ENCODE results near the gene MERTK.
A peak's percentile ranks its signal among the peaks of the same experiment; 100 is the strongest.

Gene MERTK

GRCh38 chr2:112046231-112046630 lies 147.8 kb downstream of the MERTK start:
- no peak overlapping the region for H3K27ac ChIP-seq (ENCODE audit: low read depth, low read length)

GRCh38 chr2:112047537-112048235 lies 149.3 kb downstream of the MERTK start:
- Histone ChIP-seq H3K27ac (ENCODE audit: low read depth, low read length) (no peak overlapping the region), H3K4me1 (ENCODE audit: control insufficient read depth in 5 of 5, insufficient read depth in 5 of 5, low read length in 5 of 5) (peaks cover 0 to 3% (median 0%) of the 10 kb centered on the region in 5 donors), H3K36me3 (ENCODE audit: control insufficient read depth in 5 of 5, insufficient read depth in 5 of 5, low read length in 5 of 5) (no peaks in the 10 kb centered on the region), H3K27me3 (ENCODE audit: control insufficient read depth in 5 of 5, insufficient read depth in 4 of 5, low read length in 5 of 5) (no peaks in the 10 kb centered on the region), H3K9ac (ENCODE audit: low read length in 5 of 5) (no peak overlapping the region), H3K4me3 (ENCODE audit: low read depth in 1 of 5, low read length in 5 of 5) (no peak overlapping the region), H3K9me3 (ENCODE audit: control insufficient read depth in 5 of 5, low read length in 5 of 5) (peaks cover 0 to 17% (median 9%) of the 10 kb centered on the region in 5 donors)

More at GRCh38 chr2:112046231-112046630, 147.8 kb downstream of the MERTK start:
- Histone ChIP-seq H3K9me3 (ENCODE audit: control insufficient read depth in 5 of 5, low read length in 5 of 5) (peaks cover 0 to 17% (median 9%) of the 10 kb centered on the region in 5 donors), H3K9ac (ENCODE audit: low read length in 5 of 5) (no peak overlapping the region), H3K27me3 (ENCODE audit: control insufficient read depth in 5 of 5, insufficient read depth in 4 of 5, low read length in 5 of 5) (no peaks in the 10 kb centered on the region), H3K4me1 (ENCODE audit: control insufficient read depth in 5 of 5, insufficient read depth in 5 of 5, low read length in 5 of 5) (peaks cover 0 to 3% (median 0%) of the 10 kb centered on the region in 5 donors), H3K36me3 (ENCODE audit: control insufficient read depth in 5 of 5, insufficient read depth in 5 of 5, low read length in 5 of 5) (no peaks in the 10 kb centered on the region), H3K4me3 (ENCODE audit: low read depth in 1 of 5, low read length in 5 of 5) (no peak overlapping the region)

- Histone ChIP-seq H3K27me3 (ENCODE audit: control insufficient read depth in 5 of 5, insufficient read depth in 4 of 5, low read length in 5 of 5) (no peaks in the 10 kb centered on the region), H3K9ac (ENCODE audit: low read length in 5 of 5) (no peak overlapping the region), H3K4me3 (ENCODE audit: low read depth in 1 of 5, low read length in 5 of 5) (no peak overlapping the region), H3K9me3 (ENCODE audit: control insufficient read depth in 5 of 5, low read length in 5 of 5) (peaks cover 0 to 17% (median 9%) of the 10 kb centered on the region in 5 donors), H3K4me1 (ENCODE audit: control insufficient read depth in 5 of 5, insufficient read depth in 5 of 5, low read length in 5 of 5) (peaks cover 0 to 3% (median 0%) of the 10 kb centered on the region in 5 donors), H3K36me3 (ENCODE audit: control insufficient read depth in 5 of 5, insufficient read depth in 5 of 5, low read length in 5 of 5) (no peaks in the 10 kb centered on the region), H3K27ac (ENCODE audit: low read depth, low read length) (no peak overlapping the region)
Measured at GRCh38 chr2:112048236-112048592, 149.8 kb downstream of the MERTK start.

GRCh38 chr2:112048887-112049286 lies 150.5 kb downstream of the MERTK start:
- no peaks in the 10 kb centered on the region for H3K36me3 ChIP-seq (ENCODE audit: control insufficient read depth in 5 of 5, insufficient read depth in 5 of 5, low read length in 5 of 5)
- no peak overlapping the region for H3K27ac ChIP-seq (ENCODE audit: low read depth, low read length)

GRCh38 chr2:112050316-112050715 lies 151.9 kb downstream of the MERTK start:
- no peak overlapping the region for H3K9ac ChIP-seq (ENCODE audit: low read length in 5 of 5)
- no peaks in the 10 kb centered on the region for H3K27me3 ChIP-seq (ENCODE audit: control insufficient read depth in 5 of 5, insufficient read depth in 4 of 5, low read length in 5 of 5)
- H3K4me1 ChIP-seq (ENCODE audit: control insufficient read depth in 5 of 5, insufficient read depth in 5 of 5, low read length in 5 of 5): peaks cover 3 to 9% (median 7%) of the 10 kb centered on the region in 5 donors
- H3K9me3 ChIP-seq (ENCODE audit: control insufficient read depth in 5 of 5, low read length in 5 of 5): peaks cover 0 to 6% (median 2%) of the 10 kb centered on the region in 5 donors
- no peak overlapping the region for H3K27ac ChIP-seq (ENCODE audit: low read depth, low read length)
- H3K4me3 ChIP-seq (ENCODE audit: low read depth in 1 of 5, low read length in 5 of 5): no peak overlapping the region
- no peaks in the 10 kb centered on the region for H3K36me3 ChIP-seq (ENCODE audit: control insufficient read depth in 5 of 5, insufficient read depth in 5 of 5, low read length in 5 of 5)

More at GRCh38 chr2:112048887-112049286, 150.5 kb downstream of the MERTK start:
- H3K4me3 ChIP-seq (ENCODE audit: low read depth in 1 of 5, low read length in 5 of 5): no peak overlapping the region
- H3K4me1 ChIP-seq (ENCODE audit: control insufficient read depth in 5 of 5, insufficient read depth in 5 of 5, low read length in 5 of 5): peaks cover 2 to 6% (median 6%) of the 10 kb centered on the region in 5 donors
- no peaks in the 10 kb centered on the region for H3K27me3 ChIP-seq (ENCODE audit: control insufficient read depth in 5 of 5, insufficient read depth in 4 of 5, low read length in 5 of 5)
- peaks cover 0 to 17% (median 9%) of the 10 kb centered on the region in 5 donors for H3K9me3 ChIP-seq (ENCODE audit: control insufficient read depth in 5 of 5, low read length in 5 of 5)
- H3K9ac ChIP-seq (ENCODE audit: low read length in 5 of 5): no peak overlapping the region

- no peaks in the 10 kb centered on the region for H3K9me3 ChIP-seq (ENCODE audit: control insufficient read depth in 5 of 5, low read length in 5 of 5)
- peak overlapping the region in 3 of 5 donors; percentile 55 to 71 (median 60) for H3K9ac ChIP-seq (ENCODE audit: low read length in 5 of 5)
- H3K36me3 ChIP-seq (ENCODE audit: control insufficient read depth in 5 of 5, insufficient read depth in 5 of 5, low read length in 5 of 5): no peaks in the 10 kb centered on the region
- H3K27ac ChIP-seq (ENCODE audit: low read depth, low read length): peak overlapping the region; percentile 47
- no peaks in the 10 kb centered on the region for H3K27me3 ChIP-seq (ENCODE audit: control insufficient read depth in 5 of 5, insufficient read depth in 4 of 5, low read length in 5 of 5)
- H3K4me3 ChIP-seq (ENCODE audit: low read depth in 1 of 5, low read length in 5 of 5): peak overlapping the region; percentile 73 to 91 (median 86)
- peaks cover 3 to 30% (median 23%) of the 10 kb centered on the region in 5 donors for H3K4me1 ChIP-seq (ENCODE audit: control insufficient read depth in 5 of 5, insufficient read depth in 5 of 5, low read length in 5 of 5)
Measured at GRCh38 chr2:112053917-112054846, 155.8 kb downstream of the MERTK start.

- peak within 1 kb of the TSS; percentile 62 for H3K27ac ChIP-seq (ENCODE audit: low read depth, low read length)
- H3K9me3 ChIP-seq (ENCODE audit: control insufficient read depth in 5 of 5, low read length in 5 of 5): no peaks in the 10 kb centered on the region
- peaks cover 3 to 30% (median 23%) of the 10 kb centered on the region in 5 donors for H3K4me1 ChIP-seq (ENCODE audit: control insufficient read depth in 5 of 5, insufficient read depth in 5 of 5, low read length in 5 of 5)
- peak within 1 kb of the TSS; percentile 74 to 91 (median 86) for H3K4me3 ChIP-seq (ENCODE audit: low read depth in 1 of 5, low read length in 5 of 5)
- H3K27me3 ChIP-seq (ENCODE audit: control insufficient read depth in 5 of 5, insufficient read depth in 4 of 5, low read length in 5 of 5): no peaks in the 10 kb centered on the region
- peaks cover 0 to 2% (median 0%) of the 10 kb centered on the region in 5 donors for H3K36me3 ChIP-seq (ENCODE audit: control insufficient read depth in 5 of 5, insufficient read depth in 5 of 5, low read length in 5 of 5)
- peak within 1 kb of the TSS; percentile 8 to 92 (median 88) for H3K9ac ChIP-seq (ENCODE audit: low read length in 5 of 5)
Measured at GRCh38 chr2:112054847-112055729, 156.7 kb downstream of the MERTK start, which contains the start of gene TMEM87B. TMEM87B (plus strand) TSS chr2:112055269; CDS start chr2:112055592, 323 bp downstream.

GRCh38 chr2:112055730-112056625 lies 157.6 kb downstream of the MERTK start:
- Histone ChIP-seq H3K4me1 (ENCODE audit: control insufficient read depth in 5 of 5, insufficient read depth in 5 of 5, low read length in 5 of 5) (peaks cover 3 to 30% (median 23%) of the 10 kb centered on the region in 5 donors), H3K27me3 (ENCODE audit: control insufficient read depth in 5 of 5, insufficient read depth in 4 of 5, low read length in 5 of 5) (no peaks in the 10 kb centered on the region), H3K27ac (ENCODE audit: low read depth, low read length) (peak overlapping the region; percentile 62), H3K36me3 (ENCODE audit: control insufficient read depth in 5 of 5, insufficient read depth in 5 of 5, low read length in 5 of 5) (peaks cover 0 to 3% (median 0%) of the 10 kb centered on the region in 5 donors), H3K9ac (ENCODE audit: low read length in 5 of 5) (peak overlapping the region; percentile 8 to 92 (median 88)), H3K4me3 (ENCODE audit: low read depth in 1 of 5, low read length in 5 of 5) (peak overlapping the region; percentile 74 to 89 (median 81)), H3K9me3 (ENCODE audit: control insufficient read depth in 5 of 5, low read length in 5 of 5) (no peaks in the 10 kb centered on the region)
